WTC11 (cell line): ENCODE results near the gene PAN2.

Experiments
- GRHL2 ChIP-seq: fragments of 250-450 bp; sonication (Bioruptor Pico); IDR thresholded peaks from 2 replicates; pipeline ENCODE4 v1.8.0; 2022; ENCODE audit warnings: mild to moderate bottlenecking, moderate library complexity; ENCODE audit not compliant: insufficient replicate concordance, severe bottlenecking
- SP1 ChIP-seq: sonication (generic); formaldehyde crosslinking; conservative IDR thresholded peaks from 2 replicates; pipeline ENCODE4 v1.8.1; 2022; ENCODE audit warnings: missing genetic modification reagents
- ZNF138 ChIP-seq: sonication (generic); formaldehyde crosslinking; conservative IDR thresholded peaks from 2 replicates; pipeline ENCODE4 v1.8.1; 2022; ENCODE audit warnings: mild to moderate bottlenecking, moderate library complexity, missing genetic modification reagents
- TF ChIP-seq, protein P1 (sequence below): sonication (generic); formaldehyde crosslinking; IDR thresholded peaks from 2 replicates; pipeline ENCODE4 v1.8.0; 2022; ENCODE audit warnings: mild to moderate bottlenecking, missing genetic modification reagents
- TF ChIP-seq, protein P2 (sequence below): sonication (generic); formaldehyde crosslinking; IDR thresholded peaks from 2 replicates; pipeline ENCODE4 v1.8.1; 2023; ENCODE audit warnings: mild to moderate bottlenecking, missing genetic modification reagents, moderate library complexity
- TF ChIP-seq, protein P3 (sequence below): fragments of 200-600 bp; IDR thresholded peaks from 2 replicates; pipeline ENCODE4 v1.8.0; 2022; ENCODE audit warnings: antibody characterized with exemption

- TF ChIP-seq ZNF138 (CRISPR knock-in tag) = no peak
- TF ChIP-seq, protein P1, sequence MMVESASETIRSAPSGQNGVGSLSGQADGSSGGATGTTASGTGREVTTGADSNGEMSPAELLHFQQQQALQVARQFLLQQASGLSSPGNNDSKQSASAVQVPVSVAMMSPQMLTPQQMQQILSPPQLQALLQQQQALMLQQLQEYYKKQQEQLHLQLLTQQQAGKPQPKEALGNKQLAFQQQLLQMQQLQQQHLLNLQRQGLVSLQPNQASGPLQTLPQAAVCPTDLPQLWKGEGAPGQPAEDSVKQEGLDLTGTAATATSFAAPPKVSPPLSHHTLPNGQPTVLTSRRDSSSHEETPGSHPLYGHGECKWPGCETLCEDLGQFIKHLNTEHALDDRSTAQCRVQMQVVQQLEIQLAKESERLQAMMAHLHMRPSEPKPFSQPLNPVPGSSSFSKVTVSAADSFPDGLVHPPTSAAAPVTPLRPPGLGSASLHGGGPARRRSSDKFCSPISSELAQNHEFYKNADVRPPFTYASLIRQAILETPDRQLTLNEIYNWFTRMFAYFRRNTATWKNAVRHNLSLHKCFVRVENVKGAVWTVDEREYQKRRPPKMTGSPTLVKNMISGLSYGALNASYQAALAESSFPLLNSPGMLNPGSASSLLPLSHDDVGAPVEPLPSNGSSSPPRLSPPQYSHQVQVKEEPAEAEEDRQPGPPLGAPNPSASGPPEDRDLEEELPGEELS = no peak
- TF ChIP-seq, protein P2, sequence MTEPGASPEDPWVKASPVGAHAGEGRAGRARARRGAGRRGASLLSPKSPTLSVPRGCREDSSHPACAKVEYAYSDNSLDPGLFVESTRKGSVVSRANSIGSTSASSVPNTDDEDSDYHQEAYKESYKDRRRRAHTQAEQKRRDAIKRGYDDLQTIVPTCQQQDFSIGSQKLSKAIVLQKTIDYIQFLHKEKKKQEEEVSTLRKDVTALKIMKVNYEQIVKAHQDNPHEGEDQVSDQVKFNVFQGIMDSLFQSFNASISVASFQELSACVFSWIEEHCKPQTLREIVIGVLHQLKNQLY (CRISPR knock-in tag) = no peak
- TF ChIP-seq, protein P3, sequence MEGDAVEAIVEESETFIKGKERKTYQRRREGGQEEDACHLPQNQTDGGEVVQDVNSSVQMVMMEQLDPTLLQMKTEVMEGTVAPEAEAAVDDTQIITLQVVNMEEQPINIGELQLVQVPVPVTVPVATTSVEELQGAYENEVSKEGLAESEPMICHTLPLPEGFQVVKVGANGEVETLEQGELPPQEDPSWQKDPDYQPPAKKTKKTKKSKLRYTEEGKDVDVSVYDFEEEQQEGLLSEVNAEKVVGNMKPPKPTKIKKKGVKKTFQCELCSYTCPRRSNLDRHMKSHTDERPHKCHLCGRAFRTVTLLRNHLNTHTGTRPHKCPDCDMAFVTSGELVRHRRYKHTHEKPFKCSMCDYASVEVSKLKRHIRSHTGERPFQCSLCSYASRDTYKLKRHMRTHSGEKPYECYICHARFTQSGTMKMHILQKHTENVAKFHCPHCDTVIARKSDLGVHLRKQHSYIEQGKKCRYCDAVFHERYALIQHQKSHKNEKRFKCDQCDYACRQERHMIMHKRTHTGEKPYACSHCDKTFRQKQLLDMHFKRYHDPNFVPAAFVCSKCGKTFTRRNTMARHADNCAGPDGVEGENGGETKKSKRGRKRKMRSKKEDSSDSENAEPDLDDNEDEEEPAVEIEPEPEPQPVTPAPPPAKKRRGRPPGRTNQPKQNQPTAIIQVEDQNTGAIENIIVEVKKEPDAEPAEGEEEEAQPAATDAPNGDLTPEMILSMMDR = no peak
- TF ChIP-seq SP1 = no peak
- TF ChIP-seq GRHL2 (CRISPR knock-in tag) = no peak
Measured at GRCh38 chr12:56288705-56289387, 45.0 kb downstream of the PAN2 start.
